Lower leg skin (tissue), 3 donors: Measurements from ENCODE around the gene ATP13A3.

ENCODE experiments used
- CTCF ChIP-seq, 3 donors: fragments of 450-650 bp; IDR thresholded peaks; one replicate each; pipeline ENCODE4 v1.5.1; 2016; ENCODE audit warnings: antibody characterized with exemption in 3 of 3, mild to moderate bottlenecking in 3 of 3, moderate library complexity in 2 of 3
- POLR2A ChIP-seq, 2 donors: fragments of 450-650 bp; IDR thresholded peaks; one replicate each; pipeline ENCODE4 v1.6.1; 2016 to 2017; ENCODE audit warnings: antibody characterized with exemption in 2 of 2, mild to moderate bottlenecking in 1 of 2, moderate library complexity in 1 of 2

- TF ChIP-seq CTCF (IDR thresholded peaks at IDR 0.05) (no peak), POLR2A (IDR thresholded peaks at IDR 0.05) (no peak)
Observed at GRCh38 chr3:194423317-194423716, 63.5 kb downstream of the ATP13A3 start.
